H54 (cell line): ENCODE measurements around the gene LRRTM3.

Experiments
- DNase-seq: peaks from one replicate; pipeline ENCODE4 v3.0.0; 2011; ENCODE audit warnings: low spot score, mixed read lengths; ENCODE audit not compliant: insufficient read length
- FAIRE-seq: peaks from 3 replicates; lab custom pipeline; 2011; peaks lifted over from hg19 to GRCh38; lab: Jason Lieb, UNC
- POLR2A ChIP-seq: IDR thresholded peaks from 2 replicates; pipeline ENCODE4 v1.6.1; 2011; ENCODE audit warnings: low read depth, mild to moderate bottlenecking, low read length

The LRRTM3 gene

GRCh38 chr10:66925896-66926715 lies at the start of gene LRRTM3:
TSS of gene LRRTM3 (plus strand) at chr10:66926036.
- peak; percentile 98 for FAIRE-seq
- TF ChIP-seq POLR2A: no peak
- DNase-seq: peak; percentile 52

- DNase-seq (no peak), FAIRE-seq (no peak)
- TF ChIP-seq POLR2A: no peak
These were observed 48.5 kb upstream of the LRRTM3 start for GRCh38 chr10:66877361-66877760.

- FAIRE-seq (no peak), DNase-seq (no peak)
- no peak for TF ChIP-seq POLR2A
These were observed 45.5 kb upstream of the LRRTM3 start for GRCh38 chr10:66880292-66880691.

DNA sequence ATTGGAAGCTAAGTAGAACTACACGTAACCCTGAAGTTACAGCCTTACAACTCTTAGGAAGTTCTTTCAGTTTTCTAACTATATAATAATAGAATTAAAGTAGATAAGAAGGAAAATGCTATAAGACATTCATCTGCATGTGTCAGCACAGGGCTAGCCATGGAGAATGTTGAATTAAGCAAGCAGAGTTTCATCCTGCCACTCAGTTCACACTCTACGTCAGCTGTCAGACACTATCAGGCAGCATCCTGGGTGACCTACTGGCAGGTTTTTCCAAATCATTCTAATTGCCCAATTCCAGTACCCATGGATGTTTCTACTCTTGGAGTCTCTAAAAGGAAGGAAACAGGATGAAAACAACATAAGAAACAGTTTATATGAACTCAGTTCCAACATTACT lies 45.0 kb upstream of the LRRTM3 start:
- no peak for FAIRE-seq
- no peak for DNase-seq
- TF ChIP-seq POLR2A: no peak

DNA sequence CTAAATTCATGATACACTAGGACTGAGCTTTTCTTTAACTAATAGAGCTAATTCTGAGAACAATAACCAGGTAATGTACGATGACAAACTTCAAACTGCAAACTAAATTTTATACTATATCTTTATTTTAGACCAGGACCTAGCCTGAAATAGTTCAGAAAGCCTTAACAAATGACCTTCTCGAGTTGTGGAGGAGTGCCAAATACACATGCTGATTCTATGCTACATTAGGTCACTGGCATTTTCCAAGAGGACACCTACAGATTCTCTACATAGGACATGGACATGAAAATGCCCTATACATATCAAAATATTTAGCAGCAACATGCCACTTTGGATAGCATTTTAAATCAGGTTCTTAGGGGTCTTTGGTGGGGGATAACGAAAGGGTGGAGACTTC lies 44.0 kb upstream of the LRRTM3 start:
- no peak for TF ChIP-seq POLR2A
- FAIRE-seq: no peak
- DNase-seq: no peak

DNA sequence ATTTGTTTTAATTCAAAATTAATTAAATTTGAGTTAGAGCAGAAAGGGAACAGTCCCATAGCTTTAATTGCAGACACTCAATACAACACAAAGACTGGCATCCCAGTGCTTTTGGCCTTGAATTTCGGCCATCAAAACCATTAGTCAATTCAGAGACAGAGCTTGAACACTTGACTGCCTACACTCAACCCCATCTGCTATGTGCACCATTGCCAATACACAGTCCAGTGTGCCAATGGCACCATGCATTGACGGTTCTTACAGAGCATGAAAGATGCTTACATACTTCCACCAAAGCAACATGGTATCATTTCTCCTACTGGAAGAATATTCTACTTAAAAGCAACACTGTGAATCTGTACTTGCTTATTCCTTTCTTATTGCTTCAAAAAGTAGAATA lies 43.6 kb upstream of the LRRTM3 start:
- TF ChIP-seq POLR2A: no peak
- FAIRE-seq: no peak
- DNase-seq: no peak

GRCh38 chr10:66886848-66887247 lies 39.0 kb upstream of the LRRTM3 start:
- no peak for TF ChIP-seq POLR2A
- FAIRE-seq (peak; percentile 50), DNase-seq (no peak)

- FAIRE-seq: no peak
- TF ChIP-seq POLR2A: no peak
- DNase-seq: no peak
These were observed 37.6 kb upstream of the LRRTM3 start for GRCh38 chr10:66888237-66888636.

DNA sequence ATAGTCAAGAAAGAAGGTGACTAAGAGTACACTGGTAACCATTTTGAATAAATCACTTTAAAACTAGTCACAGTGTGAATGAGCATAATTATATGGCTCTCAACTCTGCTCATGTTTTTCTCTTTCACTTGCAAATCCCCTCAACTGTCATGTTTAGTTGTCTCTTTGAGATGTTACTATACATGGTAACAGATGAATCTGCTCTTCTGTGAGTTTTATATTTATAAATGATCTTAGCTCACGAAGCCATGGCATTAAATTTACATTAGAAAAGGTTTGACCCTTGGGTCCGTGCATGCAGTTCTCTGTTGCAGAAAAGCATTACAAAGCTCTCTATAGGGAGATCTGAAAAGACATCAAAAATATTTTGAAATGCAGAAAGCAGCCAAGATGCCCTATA lies 33.0 kb upstream of the LRRTM3 start:
- FAIRE-seq (peak; percentile 69), DNase-seq (no peak)
- no peak for TF ChIP-seq POLR2A

GRCh38 chr10:66910671-66911070 lies 15.2 kb upstream of the LRRTM3 start:
- TF ChIP-seq POLR2A: no peak
- FAIRE-seq (peak; percentile 82), DNase-seq (no peak)

GRCh38 chr10:66916030-66916429 lies 9.8 kb upstream of the LRRTM3 start:
- no peak for TF ChIP-seq POLR2A
- FAIRE-seq: no peak
- no peak for DNase-seq

DNA sequence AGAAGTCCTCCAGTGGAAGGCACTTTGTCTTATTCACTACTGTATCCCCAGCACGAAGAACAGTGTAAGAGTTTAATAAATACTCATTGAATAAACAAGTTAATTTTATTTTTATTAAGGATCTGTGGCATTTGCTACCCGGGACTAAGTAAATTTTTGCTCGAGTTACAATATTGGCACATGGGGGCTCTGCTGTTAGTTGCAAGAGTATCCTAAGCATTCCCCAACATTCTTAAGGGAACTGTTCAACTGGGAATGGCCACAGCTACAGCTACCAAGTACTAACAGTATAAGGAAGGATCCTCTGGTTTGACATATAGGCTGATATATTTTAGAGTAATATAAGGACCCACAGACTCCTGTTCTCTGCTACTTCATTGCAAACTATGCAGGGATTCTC lies 8.7 kb upstream of the LRRTM3 start:
- DNase-seq (no peak), FAIRE-seq (no peak)
- no peak for TF ChIP-seq POLR2A

DNA sequence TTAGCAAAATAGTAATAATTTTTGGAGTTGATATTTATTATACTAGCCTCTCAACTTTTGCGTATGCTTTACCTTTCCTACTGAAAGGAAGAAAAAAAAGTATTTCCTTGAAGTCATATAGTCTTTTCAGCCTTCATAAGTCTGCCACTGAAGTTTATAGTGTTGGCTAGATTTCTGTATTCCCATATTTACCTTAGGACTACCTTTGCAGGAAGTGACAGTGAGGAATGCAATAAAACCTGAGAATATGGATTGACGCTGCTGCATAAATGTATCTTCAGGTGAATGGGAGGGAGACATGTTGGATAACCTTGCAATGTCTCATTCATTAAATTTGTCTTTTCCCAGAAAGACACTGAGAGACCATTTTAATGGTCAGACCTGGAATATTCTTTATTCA lies 6.6 kb upstream of the LRRTM3 start:
- TF ChIP-seq POLR2A: no peak
- no peak for FAIRE-seq
- DNase-seq: no peak

GRCh38 chr10:66924674-66925345 lies 1.0 kb upstream of the LRRTM3 start:
- FAIRE-seq (peak; percentile 53), DNase-seq (no peak)
- TF ChIP-seq POLR2A: no peak

GRCh38 chr10:66925373-66925772 lies 463 bp upstream of the LRRTM3 start:
- DNase-seq (no peak), FAIRE-seq (no peak)
- TF ChIP-seq POLR2A: no peak
